ENCODE data around the gene OR8D4. TPM values are rescaled to one million over a fixed set of nuclear protein-coding genes. Genes with fewer than 3 reads are reported as not detected.

OR8D4 gene
- total RNA-seq, 1 donor from 2014 or later: not detected

GRCh38 chr11:123905826-123906225 lies 3.9 kb downstream of the OR8D4 start:
- H3K9me3 Mint-ChIP-seq: no peaks in the 10 kb centered on the region
- DNase-seq (ENCODE audit: low read depth, low spot score): no peak

GRCh38 chr11:123920943-123921342 lies 19.0 kb downstream of the OR8D4 start:
- DNase-seq (ENCODE audit: low read depth, low spot score): no peak
- H3K4me3 Mint-ChIP-seq: no peak overlapping the region
- H3K27me3 Mint-ChIP-seq (ENCODE audit: low read depth): peaks cover under 1% of the 10 kb centered on the region
- H3K36me3 Mint-ChIP-seq (ENCODE audit: low read depth): no peaks in the 10 kb centered on the region
- no peaks in the 10 kb centered on the region for H3K9me3 Mint-ChIP-seq
- no peaks in the 10 kb centered on the region for H3K4me1 Mint-ChIP-seq
- H3K27ac Mint-ChIP-seq (ENCODE audit: unreplicated experiment): no peak overlapping the region
- TF ChIP-seq CTCF (conservative IDR thresholded peaks at IDR 0.05): no peak

More at GRCh38 chr11:123905826-123906225, 3.9 kb downstream of the OR8D4 start:
- no peaks in the 10 kb centered on the region for H3K4me1 Mint-ChIP-seq
- H3K27ac Mint-ChIP-seq (ENCODE audit: unreplicated experiment): no peak overlapping the region
- TF ChIP-seq CTCF (conservative IDR thresholded peaks at IDR 0.05): no peak
- no peaks in the 10 kb centered on the region for H3K36me3 Mint-ChIP-seq (ENCODE audit: low read depth)
- H3K4me3 Mint-ChIP-seq: no peak overlapping the region
- no peaks in the 10 kb centered on the region for H3K27me3 Mint-ChIP-seq (ENCODE audit: low read depth)

GRCh38 chr11:123924027-123924426 lies 22.1 kb downstream of the OR8D4 start:
- no peaks in the 10 kb centered on the region for H3K9me3 Mint-ChIP-seq
- DNase-seq (ENCODE audit: low read depth, low spot score): no peak
- H3K4me1 Mint-ChIP-seq: no peaks in the 10 kb centered on the region
- no peak overlapping the region for H3K27ac Mint-ChIP-seq (ENCODE audit: unreplicated experiment)
- H3K4me3 Mint-ChIP-seq: no peak overlapping the region
- H3K36me3 Mint-ChIP-seq (ENCODE audit: low read depth): no peaks in the 10 kb centered on the region
- no peaks in the 10 kb centered on the region for H3K27me3 Mint-ChIP-seq (ENCODE audit: low read depth)
- TF ChIP-seq CTCF (conservative IDR thresholded peaks at IDR 0.05): no peak

GRCh38 chr11:123939317-123939716 lies 37.4 kb downstream of the OR8D4 start, which contains the start of gene OR4D5:
OR4D5 (plus strand) TSS chr11:123939617; CDS start chr11:123939617, 0 bp downstream.
- no peak within 1 kb of the TSS for H3K27ac Mint-ChIP-seq (ENCODE audit: unreplicated experiment)
- no peak within 1 kb of the TSS for H3K4me3 Mint-ChIP-seq
- no peaks in the 10 kb centered on the region for H3K9me3 Mint-ChIP-seq
- H3K36me3 Mint-ChIP-seq (ENCODE audit: low read depth): no peaks in the 10 kb centered on the region
- no peaks in the 10 kb centered on the region for H3K27me3 Mint-ChIP-seq (ENCODE audit: low read depth)
- no peak for DNase-seq (ENCODE audit: low read depth, low spot score)
- no peak for TF ChIP-seq CTCF (conservative IDR thresholded peaks at IDR 0.05)
- no peaks in the 10 kb centered on the region for H3K4me1 Mint-ChIP-seq

GRCh38 chr11:123942413-123942812 lies 40.4 kb downstream of the OR8D4 start:
- Mint-ChIP-seq H3K36me3 (ENCODE audit: low read depth) (no peaks in the 10 kb centered on the region), H3K9me3 (no peaks in the 10 kb centered on the region), H3K27ac (ENCODE audit: unreplicated experiment) (no peak overlapping the region), H3K4me3 (no peak overlapping the region), H3K27me3 (ENCODE audit: low read depth) (no peaks in the 10 kb centered on the region), H3K4me1 (no peaks in the 10 kb centered on the region)
- TF ChIP-seq CTCF (conservative IDR thresholded peaks at IDR 0.05): no peak
- DNase-seq (ENCODE audit: low read depth, low spot score): no peak

- no peak for DNase-seq (ENCODE audit: low read depth, low spot score)
- Mint-ChIP-seq H3K4me1 (no peaks in the 10 kb centered on the region), H3K27ac (ENCODE audit: unreplicated experiment) (no peak within 1 kb of the TSS)
Observed at GRCh38 chr11:123943738-123944137, 41.8 kb downstream of the OR8D4 start, which contains the start of gene OR6T1. OR6T1 (minus strand) TSS chr11:123943838; CDS start chr11:123943838, 0 bp downstream.

More at GRCh38 chr11:123943738-123944137, 41.8 kb downstream of the OR8D4 start, which contains the start of gene OR6T1:
- Mint-ChIP-seq H3K27me3 (ENCODE audit: low read depth) (peaks cover 3% of the 10 kb centered on the region), H3K4me3 (no peak within 1 kb of the TSS), H3K36me3 (ENCODE audit: low read depth) (no peaks in the 10 kb centered on the region), H3K9me3 (no peaks in the 10 kb centered on the region)
- TF ChIP-seq CTCF (conservative IDR thresholded peaks at IDR 0.05): no peak
